OCI-LY3 (cell line): ENCODE results near the gene BPIFB4.

Experiments used
- CTCF ChIP-seq: fragments of 200-600, 300-600 bp; sonication (generic); IDR thresholded peaks from 2 replicates; pipeline ENCODE4 v1.5.1; 2014; ENCODE audit warnings: antibody characterized with exemption, low read length, low read depth
- EZH2phosphoT487 ChIP-seq: fragments of 200-600 bp; shearing (Covaris generic); IDR thresholded peaks from 2 replicates; pipeline ENCODE4 v1.6.1; 2018; ENCODE audit warnings: antibody characterized with exemption, mixed run types, low read depth

GRCh38 chr20:33095249-33095648 is 15.8 kb downstream of the BPIFB4 start:
- no peak for TF ChIP-seq CTCF
- no peak for TF ChIP-seq EZH2phosphoT487
